ENCODE results near the gene VNN1.
"Not testable (repeated sequence)": the region's sequence is repeated elsewhere in the genome, so short reads cannot be mapped to it uniquely, and the experiment has no call there.

Gene VNN1

DNA sequence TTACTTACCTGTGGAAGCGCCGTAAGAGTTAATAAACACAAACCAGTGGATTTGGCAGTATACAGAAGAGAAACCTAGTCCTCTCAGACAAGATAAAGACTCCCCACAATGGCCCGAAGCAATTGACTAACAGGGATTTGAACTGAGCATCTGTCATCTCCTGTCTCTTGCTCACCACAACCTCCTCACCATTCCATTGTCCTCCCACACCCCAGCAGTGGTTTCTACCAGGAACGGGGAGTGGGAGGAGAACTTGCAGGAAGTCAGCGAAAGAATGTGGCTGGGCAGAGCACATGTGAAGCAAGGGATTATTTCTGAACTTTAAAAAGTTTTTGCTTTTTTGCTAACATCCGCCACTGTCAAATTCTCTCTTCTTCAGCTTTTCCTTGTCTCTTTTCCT lies 30.3 kb downstream of the VNN1 start:
- Histone ChIP-seq H3K36me3 (no peaks in the 10 kb centered on the region), H3K4me3 (ENCODE audit: low read depth, low read length) (no peak overlapping the region), H3K27me3 (ENCODE audit: insufficient read depth, low read depth, severe bottlenecking) (peaks cover 82% of the 10 kb centered on the region), H3K9me3 (ENCODE audit: severe bottlenecking) (no peaks in the 10 kb centered on the region), H3K27ac (no peak overlapping the region)
- DNase-seq: no peak
- TF ChIP-seq, protein P1, sequence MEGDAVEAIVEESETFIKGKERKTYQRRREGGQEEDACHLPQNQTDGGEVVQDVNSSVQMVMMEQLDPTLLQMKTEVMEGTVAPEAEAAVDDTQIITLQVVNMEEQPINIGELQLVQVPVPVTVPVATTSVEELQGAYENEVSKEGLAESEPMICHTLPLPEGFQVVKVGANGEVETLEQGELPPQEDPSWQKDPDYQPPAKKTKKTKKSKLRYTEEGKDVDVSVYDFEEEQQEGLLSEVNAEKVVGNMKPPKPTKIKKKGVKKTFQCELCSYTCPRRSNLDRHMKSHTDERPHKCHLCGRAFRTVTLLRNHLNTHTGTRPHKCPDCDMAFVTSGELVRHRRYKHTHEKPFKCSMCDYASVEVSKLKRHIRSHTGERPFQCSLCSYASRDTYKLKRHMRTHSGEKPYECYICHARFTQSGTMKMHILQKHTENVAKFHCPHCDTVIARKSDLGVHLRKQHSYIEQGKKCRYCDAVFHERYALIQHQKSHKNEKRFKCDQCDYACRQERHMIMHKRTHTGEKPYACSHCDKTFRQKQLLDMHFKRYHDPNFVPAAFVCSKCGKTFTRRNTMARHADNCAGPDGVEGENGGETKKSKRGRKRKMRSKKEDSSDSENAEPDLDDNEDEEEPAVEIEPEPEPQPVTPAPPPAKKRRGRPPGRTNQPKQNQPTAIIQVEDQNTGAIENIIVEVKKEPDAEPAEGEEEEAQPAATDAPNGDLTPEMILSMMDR (IDR thresholded peaks at IDR 0.05; ENCODE audit: low read depth, low read length): no peak

GRCh38 chr6:132679094-132679493 lies 34.8 kb downstream of the VNN1 start:
- not testable (repeated sequence) for H3K4me3 ChIP-seq (ENCODE audit: low read depth, low read length); DNase-seq; H3K9me3 ChIP-seq (ENCODE audit: severe bottlenecking); H3K27ac ChIP-seq; H3K36me3 ChIP-seq
- H3K27me3 ChIP-seq (ENCODE audit: insufficient read depth, low read depth, severe bottlenecking): peaks cover 72% of the 10 kb centered on the region

GRCh38 chr6:132675749-132676148 lies 38.1 kb downstream of the VNN1 start:
- Histone ChIP-seq H3K9me3 (ENCODE audit: severe bottlenecking) (no peaks in the 10 kb centered on the region), H3K4me3 (ENCODE audit: low read depth, low read length) (no peak overlapping the region), H3K36me3 (no peaks in the 10 kb centered on the region), H3K27ac (no peak overlapping the region), H3K27me3 (ENCODE audit: insufficient read depth, low read depth, severe bottlenecking) (peaks cover 75% of the 10 kb centered on the region)
- DNase-seq: no peak
- TF ChIP-seq, protein P1 (IDR thresholded peaks at IDR 0.05; ENCODE audit: low read depth, low read length): no peak

DNA sequence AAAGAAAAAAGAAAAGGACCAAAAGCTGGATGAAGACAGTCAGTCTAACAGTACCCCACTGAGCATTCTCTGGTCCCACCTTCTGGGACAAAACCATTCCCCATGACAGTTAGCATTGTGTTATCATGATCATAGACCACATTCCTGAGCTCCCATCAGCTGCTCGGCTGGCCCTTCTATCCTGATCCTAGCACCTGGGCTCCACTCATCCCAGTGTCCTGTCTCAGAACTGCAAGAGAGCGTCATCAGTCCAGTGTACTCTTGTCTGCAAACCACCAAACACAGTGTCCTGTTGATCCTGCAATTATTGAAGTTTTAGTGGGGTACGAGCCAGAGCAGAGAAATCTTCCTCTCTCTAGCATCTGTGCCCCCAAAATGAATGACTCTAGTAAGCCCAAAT lies 38.9 kb downstream of the VNN1 start:
- TF ChIP-seq, protein P1 (IDR thresholded peaks at IDR 0.05; ENCODE audit: low read depth, low read length): no peak
- peaks cover 79% of the 10 kb centered on the region for H3K27me3 ChIP-seq (ENCODE audit: insufficient read depth, low read depth, severe bottlenecking)
- no peaks in the 10 kb centered on the region for H3K36me3 ChIP-seq
- no peak for DNase-seq
- H3K4me3 ChIP-seq (ENCODE audit: low read depth, low read length): no peak overlapping the region
- H3K9me3 ChIP-seq (ENCODE audit: severe bottlenecking): no peaks in the 10 kb centered on the region
- no peak overlapping the region for H3K27ac ChIP-seq

- Histone ChIP-seq H3K36me3 (no peaks in the 10 kb centered on the region), H3K4me3 (ENCODE audit: low read depth, low read length) (no peak overlapping the region), H3K9me3 (ENCODE audit: severe bottlenecking) (no peaks in the 10 kb centered on the region), H3K27ac (no peak overlapping the region), H3K27me3 (ENCODE audit: insufficient read depth, low read depth, severe bottlenecking) (peaks cover 80% of the 10 kb centered on the region)
- no peak for DNase-seq
- TF ChIP-seq, protein P1 (IDR thresholded peaks at IDR 0.05; ENCODE audit: low read depth, low read length): no peak
These were observed 40.3 kb downstream of the VNN1 start for GRCh38 chr6:132673376-132674094.

DNA sequence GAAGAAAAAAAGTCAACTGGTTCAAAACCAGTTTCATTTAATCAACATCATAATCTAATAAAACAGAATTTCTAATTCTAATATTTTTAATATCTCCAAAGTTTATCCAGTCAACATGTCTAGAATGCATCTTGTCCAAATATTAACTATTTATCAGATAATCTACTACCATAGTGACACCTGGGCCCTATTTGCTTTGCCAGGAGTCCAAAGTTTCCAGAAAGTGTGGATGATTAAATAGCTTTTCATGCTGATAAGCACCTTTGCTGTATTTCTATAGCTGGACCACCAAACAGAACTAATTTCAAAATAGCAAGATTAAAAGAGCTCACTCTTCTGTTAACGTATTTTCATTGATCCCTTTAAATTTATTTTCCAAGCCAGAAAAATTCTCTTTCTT lies 42.6 kb downstream of the VNN1 start:
- no peak overlapping the region for H3K4me3 ChIP-seq (ENCODE audit: low read depth, low read length)
- no peak overlapping the region for H3K27ac ChIP-seq
- no peak for DNase-seq
- no peaks in the 10 kb centered on the region for H3K9me3 ChIP-seq (ENCODE audit: severe bottlenecking)
- H3K36me3 ChIP-seq: no peaks in the 10 kb centered on the region
- H3K27me3 ChIP-seq (ENCODE audit: insufficient read depth, low read depth, severe bottlenecking): peaks cover 80% of the 10 kb centered on the region
- TF ChIP-seq, protein P1 (IDR thresholded peaks at IDR 0.05; ENCODE audit: low read depth, low read length): no peak

All from WERI-Rb-1 (cell line).